Thymus (tissue), 11 donors: Measurements from ENCODE around the gene RSU1. TPM values are rescaled to one million over a fixed set of nuclear protein-coding genes. Genes with fewer than 3 reads are reported as not detected.
A peak's percentile ranks its signal among the peaks of the same experiment; 100 is the strongest.

Source experiments
- DNase-seq, 9 donors: peaks; one replicate each; pipeline ENCODE4 v3.0.0-alpha.2; 2013; ENCODE audit warnings: low spot score in 9 of 9, low read depth in 6 of 9, missing footprints in 1 of 9
- H3K27ac ChIP-seq, 2 donors: one replicate each; pipeline ENCODE4 v1.5.1; 2013; ENCODE audit warnings: control low read depth in 1 of 2, low read depth in 1 of 2, low read length in 1 of 2, mild to moderate bottlenecking in 1 of 2, moderate library complexity in 1 of 2
- H3K27me3 ChIP-seq, 2 donors: one replicate each; pipeline ENCODE4 v1.5.1; 2013; ENCODE audit warnings: low read length in 1 of 2; ENCODE audit not compliant: control insufficient read depth in 2 of 2, insufficient read depth in 1 of 2
- H3K36me3 ChIP-seq, 2 donors: one replicate each; pipeline ENCODE4 v1.5.1; 2013; ENCODE audit warnings: low read length in 1 of 2, mild to moderate bottlenecking in 1 of 2, moderate library complexity in 1 of 2; ENCODE audit not compliant: control insufficient read depth in 2 of 2, insufficient read depth in 2 of 2
- H3K4me1 ChIP-seq, 2 donors: one replicate each; pipeline ENCODE4 v1.5.1; 2013; ENCODE audit warnings: low read length in 2 of 2; ENCODE audit not compliant: control insufficient read depth in 2 of 2, insufficient read depth in 2 of 2
- H3K4me3 ChIP-seq, 2 donors: one replicate each; pipeline ENCODE4 v1.5.1; 2013; ENCODE audit warnings: low read length in 2 of 2, control low read depth in 1 of 2, mild to moderate bottlenecking in 1 of 2
- H3K9me3 ChIP-seq, 2 donors: one replicate each; pipeline ENCODE4 v1.5.1; 2013; ENCODE audit warnings: low read length in 1 of 2, mild to moderate bottlenecking in 1 of 2; ENCODE audit not compliant: control insufficient read depth in 2 of 2, insufficient read depth in 1 of 2
- WGBS: extraction: QIAGEN DNeasy Blood & Tissue Kit; methylation state at CpG from one replicate; pipeline ENCODE4 v1.1.7; 2013; 5-methylcytosine and 5-hydroxymethylcytosine counted together
- polyA plus RNA-seq: library from polyadenylated mRNA; stranded (reverse); fragments of 200-250 nt; gene quantifications from one replicate; pipeline ENCODE4 v1.2.3, GENCODE V29; 2013
- total RNA-seq: library from RNA; stranded (reverse); fragments of 120-200 nt; gene quantifications from one replicate; pipeline ENCODE4 v1.2.4, GENCODE V29; 2013
- donor health status: healthy.

Gene RSU1
- total and polyA plus RNA-seq, 2 donors = 40.1 to 53.2 TPM

GRCh38 chr10:16819026-16819425 is 1.8 kb upstream of the RSU1 start:
- no peak overlapping the region for H3K27ac ChIP-seq
- H3K36me3 ChIP-seq = no peaks in the 10 kb centered on the region
- no peak overlapping the region for H3K4me3 ChIP-seq
- H3K9me3 ChIP-seq = peaks cover 4 to 10% of the 10 kb centered on the region in 2 donors
- peaks cover 9 to 13% of the 10 kb centered on the region in 2 donors for H3K4me1 ChIP-seq
- WGBS = 93% methylated on average over 6 of the region's 6 CpGs
- no peak for DNase-seq
- no peaks in the 10 kb centered on the region for H3K27me3 ChIP-seq

DNA sequence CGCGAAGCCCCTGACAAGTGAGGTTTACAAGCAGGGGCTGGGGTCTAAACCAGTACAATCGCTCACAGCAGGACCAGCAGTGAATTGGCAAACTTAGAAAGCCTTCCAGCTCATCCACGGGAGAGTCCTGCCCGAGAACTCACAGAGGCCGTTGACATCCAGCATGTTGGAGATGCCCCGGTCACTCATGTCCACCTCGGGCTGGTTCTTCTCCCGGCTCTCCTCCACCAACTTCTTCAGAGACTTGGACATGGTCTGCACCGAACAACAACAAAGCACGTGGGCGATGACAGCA is 447 bp downstream of the RSU1 start:
- Histone ChIP-seq H3K9me3 (peaks cover 0 to 2% of the 10 kb centered on the region in 2 donors), H3K27me3 (no peaks in the 10 kb centered on the region), H3K4me1 (peaks cover 9 to 13% of the 10 kb centered on the region in 2 donors), H3K36me3 (no peaks in the 10 kb centered on the region), H3K4me3 (peak overlapping the region; percentile 66 to 79), H3K27ac (peak overlapping the region; percentile 77 to 82)
- WGBS = 10% methylated on average over 12 of the region's 12 CpGs
- peak in 1 of 9 donors; percentile 19 for DNase-seq

DNA sequence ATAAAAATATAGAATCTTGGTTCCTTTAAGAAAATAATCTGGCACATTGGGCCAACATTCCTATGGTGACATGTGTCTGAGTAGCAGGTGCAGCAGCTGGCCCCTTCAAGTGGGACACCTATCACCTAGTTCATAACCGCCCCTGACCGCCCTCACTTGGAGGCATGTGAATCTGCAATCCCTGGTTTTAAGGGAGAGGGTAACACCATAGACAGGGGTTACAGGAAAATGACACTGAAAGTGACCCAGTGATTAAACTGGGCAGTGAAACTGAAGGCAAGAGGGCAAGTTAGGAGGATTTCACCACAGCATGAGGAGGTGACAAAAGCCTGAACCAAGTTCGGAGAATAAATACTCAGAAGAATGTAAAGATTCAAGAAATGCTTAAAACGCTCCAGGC is 1.1 kb downstream of the RSU1 start:
- peak overlapping the region in 1 of 2 donors; percentile 66 for H3K4me3 ChIP-seq
- no peak for DNase-seq
- 98% methylated on average over 4 of the region's 4 CpGs for WGBS

DNA sequence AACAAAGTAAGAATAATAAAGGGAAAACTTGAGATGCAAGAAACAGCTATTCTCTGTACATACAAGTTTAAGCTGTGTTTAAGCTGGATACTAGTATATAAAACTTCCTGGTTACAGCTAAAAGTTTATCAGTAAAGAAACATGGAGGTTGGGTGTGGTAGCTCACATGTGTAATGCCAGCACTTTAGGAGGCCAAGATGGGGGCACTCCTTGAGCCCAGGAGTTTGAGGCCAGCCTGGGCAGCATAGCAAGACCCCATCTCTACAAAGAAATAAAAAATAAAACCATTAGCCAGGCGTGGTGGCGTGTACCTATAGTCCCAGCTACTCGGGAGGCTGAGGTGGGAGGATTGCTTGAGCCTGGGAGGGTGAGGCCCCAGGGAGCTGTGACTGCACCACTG is 3.2 kb downstream of the RSU1 start:
- H3K4me3 ChIP-seq = no peak overlapping the region
- DNase-seq = no peak
- H3K36me3 ChIP-seq = no peaks in the 10 kb centered on the region
- no peak overlapping the region for H3K27ac ChIP-seq
- H3K4me1 ChIP-seq = peaks cover 9 to 13% of the 10 kb centered on the region in 2 donors
- 98% methylated on average over 3 of the region's 3 CpGs for WGBS
- H3K9me3 ChIP-seq = peaks cover 0 to 2% of the 10 kb centered on the region in 2 donors
- H3K27me3 ChIP-seq = no peaks in the 10 kb centered on the region

More for the DNA sequence above, 1.1 kb downstream of the RSU1 start:
- peaks cover 9 to 13% of the 10 kb centered on the region in 2 donors for H3K4me1 ChIP-seq
- H3K27me3 ChIP-seq = no peaks in the 10 kb centered on the region
- H3K36me3 ChIP-seq = no peaks in the 10 kb centered on the region
- H3K9me3 ChIP-seq = no peaks in the 10 kb centered on the region
- no peak overlapping the region for H3K27ac ChIP-seq

GRCh38 chr10:16812676-16813075 is 4.5 kb downstream of the RSU1 start:
- H3K4me3 ChIP-seq = no peak overlapping the region
- no peak for DNase-seq
- no peaks in the 10 kb centered on the region for H3K36me3 ChIP-seq
- H3K4me1 ChIP-seq = peaks cover 9 to 10% of the 10 kb centered on the region in 2 donors
- H3K27ac ChIP-seq = no peak overlapping the region
- H3K27me3 ChIP-seq = no peaks in the 10 kb centered on the region
- H3K9me3 ChIP-seq = peaks cover 0 to 2% of the 10 kb centered on the region in 2 donors
- 97% methylated on average over 4 of the region's 4 CpGs for WGBS

GRCh38 chr10:16811765-16812164 is 5.5 kb downstream of the RSU1 start:
- H3K9me3 ChIP-seq = peaks cover 0 to 2% of the 10 kb centered on the region in 2 donors
- no peak overlapping the region for H3K27ac ChIP-seq
- H3K27me3 ChIP-seq = no peaks in the 10 kb centered on the region
- WGBS = 94% methylated on average over 6 of the region's 6 CpGs
- no peaks in the 10 kb centered on the region for H3K36me3 ChIP-seq
- no peak for DNase-seq
- H3K4me3 ChIP-seq = no peak overlapping the region
- peaks cover 8% of the 10 kb centered on the region in 2 donors for H3K4me1 ChIP-seq

- H3K27ac ChIP-seq = no peak overlapping the region
- DNase-seq = no peak
- no peaks in the 10 kb centered on the region for H3K36me3 ChIP-seq
- H3K9me3 ChIP-seq = peaks cover 0 to 2% of the 10 kb centered on the region in 2 donors
- no peak overlapping the region for H3K4me3 ChIP-seq
- WGBS = 77% methylated on average over 3 of the region's 3 CpGs
- H3K4me1 ChIP-seq = peaks cover 3% of the 10 kb centered on the region in 2 donors
- no peaks in the 10 kb centered on the region for H3K27me3 ChIP-seq
These were observed 5.9 kb downstream of the RSU1 start for GRCh38 chr10:16811292-16811691.

DNA sequence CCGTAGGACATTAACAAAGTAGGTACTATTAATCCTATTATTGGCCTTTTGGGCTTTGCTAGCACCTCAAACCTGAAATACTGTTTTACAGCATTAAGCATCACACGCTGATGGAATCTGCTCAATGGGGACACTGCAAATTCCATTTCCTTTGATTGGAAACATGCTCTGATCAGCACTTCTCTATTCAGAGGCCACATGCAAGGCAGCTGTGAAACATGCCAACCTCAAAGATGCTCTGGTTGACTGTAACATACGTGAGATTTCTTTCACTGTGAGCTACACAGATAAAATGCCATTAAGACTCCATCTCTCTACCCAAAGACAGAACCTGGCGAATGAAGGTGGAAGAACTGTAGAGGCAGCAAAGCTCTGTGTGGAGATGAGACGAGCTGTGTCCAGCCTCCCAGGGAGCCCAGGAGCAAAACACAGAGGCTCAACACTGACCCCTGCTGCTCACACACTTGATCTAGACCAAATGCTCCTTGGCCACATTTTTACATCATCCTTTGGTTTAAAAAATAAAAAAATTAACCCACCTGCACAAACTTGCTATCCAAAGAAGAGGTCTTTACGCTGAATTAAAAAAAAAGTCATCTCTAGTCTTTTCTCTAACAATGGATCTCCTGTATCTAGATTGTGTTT is 8.0 kb downstream of the RSU1 start:
- Histone ChIP-seq H3K9me3 (peaks cover 0 to 2% of the 10 kb centered on the region in 2 donors), H3K27me3 (no peaks in the 10 kb centered on the region), H3K27ac (no peak overlapping the region), H3K4me3 (no peak overlapping the region), H3K4me1 (no peaks in the 10 kb centered on the region), H3K36me3 (no peaks in the 10 kb centered on the region)
- DNase-seq = peak in 1 of 9 donors; percentile 18
- 98% methylated on average over 6 of the region's 6 CpGs for WGBS

- Histone ChIP-seq H3K27me3 (no peaks in the 10 kb centered on the region), H3K4me1 (no peaks in the 10 kb centered on the region), H3K27ac (no peak overlapping the region), H3K9me3 (no peaks in the 10 kb centered on the region), H3K4me3 (no peak overlapping the region), H3K36me3 (no peaks in the 10 kb centered on the region)
- WGBS = 98% methylated on average over 4 of the region's 4 CpGs
- DNase-seq = no peak
These were observed 13.1 kb downstream of the RSU1 start for GRCh38 chr10:16804123-16804522.
